Muscle of leg (tissue), 11 donors: ENCODE results near the gene AGBL4. TPM values are rescaled to one million over a fixed set of nuclear protein-coding genes. Genes with fewer than 3 reads are reported as not detected.

Experiments
- DNase-seq: peaks from one replicate; pipeline ENCODE4 v3.0.0; 2013
- H3K27ac ChIP-seq: one replicate; pipeline ENCODE4 v1.5.1; 2013; ENCODE audit warnings: mild to moderate bottlenecking, low read length, control low read depth
- H3K27me3 ChIP-seq: one replicate; pipeline ENCODE4 v1.6.1; 2013; ENCODE audit warnings: low read length; ENCODE audit not compliant: control insufficient read depth, insufficient read depth
- H3K36me3 ChIP-seq: one replicate; pipeline ENCODE4 v1.6.1; 2013; ENCODE audit warnings: low read length; ENCODE audit not compliant: control insufficient read depth, insufficient read depth
- H3K4me1 ChIP-seq: one replicate; pipeline ENCODE4 v1.6.1; 2013; ENCODE audit warnings: low read length; ENCODE audit not compliant: control insufficient read depth, insufficient read depth
- H3K4me3 ChIP-seq: one replicate; pipeline ENCODE4 v1.5.1; 2013; ENCODE audit warnings: low read length, control low read depth
- H3K9me3 ChIP-seq: replicated peaks from 2 replicates; pipeline ENCODE4 v1.6.1; 2013; ENCODE audit warnings: low read depth, low read length; ENCODE audit not compliant: control insufficient read depth
- WGBS: methylation state at CpG from one replicate; pipeline ENCODE4 v1.1.5; 2013; ENCODE audit warnings: missing lambda C conversion rate; ENCODE audit not compliant: insufficient coverage; 5-methylcytosine and 5-hydroxymethylcytosine counted together
- polyA plus RNA-seq, 8 donors: library from polyadenylated mRNA; unstranded; fragments of 120-200 nt; gene quantifications; one replicate each; pipeline versions ENCODE4 v1.2.1 to v1.2.3, GENCODE V29; 2013; ENCODE audit warnings: inconsistent platforms in 1 of 8, low replicate concordance in 1 of 8; ENCODE audit not compliant: insufficient read length in 8 of 8, insufficient read depth in 1 of 8
- total RNA-seq: library from RNA; stranded (reverse); fragments of 120-200 nt; gene quantifications from one replicate; pipeline ENCODE4 v1.2.4, GENCODE V29; 2013

The AGBL4 gene
- total and polyA plus RNA-seq, 9 donors: 0.05 to 0.50 (median 0.18) TPM

GRCh38 chr1:48560577-48560976 is 1463.2 kb downstream of the AGBL4 start:
- no peak for DNase-seq
- Histone ChIP-seq H3K9me3 (no peaks in the 10 kb centered on the region), H3K4me1 (no peaks in the 10 kb centered on the region), H3K27me3 (no peaks in the 10 kb centered on the region), H3K4me3 (no peak overlapping the region), H3K27ac (no peak overlapping the region), H3K36me3 (no peaks in the 10 kb centered on the region)

- no peak overlapping the region for H3K4me3 ChIP-seq
- H3K4me1 ChIP-seq: no peaks in the 10 kb centered on the region
- no CpG with 5 or more reads among the region's 1 CpG for WGBS
- no peaks in the 10 kb centered on the region for H3K9me3 ChIP-seq
- H3K27ac ChIP-seq: no peak overlapping the region
- no peaks in the 10 kb centered on the region for H3K27me3 ChIP-seq
- no peak for DNase-seq
- H3K36me3 ChIP-seq: no peaks in the 10 kb centered on the region
These were observed 1463.6 kb downstream of the AGBL4 start for GRCh38 chr1:48560116-48560515.

- Histone ChIP-seq H3K4me3 (no peak overlapping the region), H3K27ac (no peak overlapping the region), H3K4me1 (no peaks in the 10 kb centered on the region), H3K9me3 (no peaks in the 10 kb centered on the region), H3K27me3 (no peaks in the 10 kb centered on the region), H3K36me3 (no peaks in the 10 kb centered on the region)
- WGBS: 60% methylated on average over 1 of the region's 2 CpGs
- DNase-seq: no peak
These were observed 1465.4 kb downstream of the AGBL4 start for GRCh38 chr1:48558366-48558765.

- H3K4me3 ChIP-seq: no peak overlapping the region
- H3K9me3 ChIP-seq: no peaks in the 10 kb centered on the region
- H3K4me1 ChIP-seq: no peaks in the 10 kb centered on the region
- H3K36me3 ChIP-seq: no peaks in the 10 kb centered on the region
- H3K27ac ChIP-seq: no peak overlapping the region
- DNase-seq: no peak
- 70% methylated on average over 5 of the region's 5 CpGs for WGBS
- no peaks in the 10 kb centered on the region for H3K27me3 ChIP-seq
These were observed 1467.4 kb downstream of the AGBL4 start for GRCh38 chr1:48556186-48556850.

GRCh38 chr1:48555271-48555670 is 1468.5 kb downstream of the AGBL4 start:
- Histone ChIP-seq H3K9me3 (no peaks in the 10 kb centered on the region), H3K4me3 (no peak overlapping the region), H3K36me3 (no peaks in the 10 kb centered on the region), H3K4me1 (no peaks in the 10 kb centered on the region), H3K27ac (no peak overlapping the region), H3K27me3 (no peaks in the 10 kb centered on the region)
- 62% methylated on average over 1 of the region's 2 CpGs for WGBS
- no peak for DNase-seq

GRCh38 chr1:48552903-48553606 is 1470.7 kb downstream of the AGBL4 start:
- Histone ChIP-seq H3K9me3 (no peaks in the 10 kb centered on the region), H3K4me3 (no peak overlapping the region), H3K27me3 (peaks cover 2% of the 10 kb centered on the region), H3K27ac (no peak overlapping the region), H3K36me3 (no peaks in the 10 kb centered on the region), H3K4me1 (no peaks in the 10 kb centered on the region)
- WGBS: 41% methylated on average over 3 of the region's 5 CpGs
- no peak for DNase-seq

GRCh38 chr1:48552420-48552819 is 1471.3 kb downstream of the AGBL4 start:
- no peak overlapping the region for H3K27ac ChIP-seq
- no peaks in the 10 kb centered on the region for H3K9me3 ChIP-seq
- H3K4me1 ChIP-seq: no peaks in the 10 kb centered on the region
- H3K27me3 ChIP-seq: peaks cover 2% of the 10 kb centered on the region
- DNase-seq: no peak
- no CpG with 5 or more reads among the region's 1 CpG for WGBS
- H3K4me3 ChIP-seq: no peak overlapping the region
- H3K36me3 ChIP-seq: no peaks in the 10 kb centered on the region

- peaks cover 2% of the 10 kb centered on the region for H3K27me3 ChIP-seq
- no peaks in the 10 kb centered on the region for H3K9me3 ChIP-seq
- DNase-seq: no peak
- H3K27ac ChIP-seq: no peak overlapping the region
- H3K36me3 ChIP-seq: no peaks in the 10 kb centered on the region
- no peak overlapping the region for H3K4me3 ChIP-seq
- no peaks in the 10 kb centered on the region for H3K4me1 ChIP-seq
These were observed 1474.8 kb downstream of the AGBL4 start for GRCh38 chr1:48548985-48549384.

- no peak for DNase-seq
- Histone ChIP-seq H3K27me3 (peaks cover 2% of the 10 kb centered on the region), H3K4me3 (no peak overlapping the region), H3K36me3 (no peaks in the 10 kb centered on the region), H3K9me3 (no peaks in the 10 kb centered on the region), H3K4me1 (no peaks in the 10 kb centered on the region), H3K27ac (no peak overlapping the region)
- WGBS: no CpG with 5 or more reads among the region's 1 CpG
These were observed 1476.1 kb downstream of the AGBL4 start for GRCh38 chr1:48547561-48548220.

- no peaks in the 10 kb centered on the region for H3K27me3 ChIP-seq
- H3K27ac ChIP-seq: no peak overlapping the region
These were observed 1479.9 kb downstream of the AGBL4 start for GRCh38 chr1:48543854-48544253.

More at GRCh38 chr1:48543854-48544253, 1479.9 kb downstream of the AGBL4 start:
- Histone ChIP-seq H3K4me1 (no peaks in the 10 kb centered on the region), H3K36me3 (no peaks in the 10 kb centered on the region), H3K9me3 (no peaks in the 10 kb centered on the region), H3K4me3 (no peak overlapping the region)
- DNase-seq: no peak
